CD14-positive monocyte (primary cell): ENCODE results near the gene TRAF3IP3. TPM values are rescaled to one million over a fixed set of nuclear protein-coding genes. Genes with fewer than 3 reads are reported as not detected.

ENCODE experiments used
- DNase-seq, 3 donors: peaks; one replicate each; pipeline ENCODE4 v3.0.0-alpha.2; 2011 to 2022
- H2AFZ ChIP-seq: 2 replicates; pipeline ENCODE4 v1.6.0; 2012; ENCODE audit warnings: mild to moderate bottlenecking, low read depth, low read length, inconsistent platforms; ENCODE audit not compliant: insufficient read depth, poor library complexity, severe bottlenecking
- H3K27ac ChIP-seq, 2 donors: 1 replicate in 1 of 2; 2 replicates in 1 of 2; pipeline ENCODE4 v1.5.1; 2012 to 2013; ENCODE audit warnings: low read length in 2 of 2, control low read depth in 1 of 2, inconsistent platforms in 1 of 2, low read depth in 1 of 2, mild to moderate bottlenecking in 1 of 2
- H3K27me3 ChIP-seq, 2 donors: one replicate each; pipeline versions ENCODE4 v1.6.0 to v1.6.1; 2011 to 2013; ENCODE audit warnings: low read length in 2 of 2; ENCODE audit not compliant: control insufficient read depth in 2 of 2, insufficient read depth in 2 of 2
- H3K36me3 ChIP-seq, 2 donors: replicated peaks in 1 of 2; 1 replicate in 1 of 2; 2 replicates in 1 of 2; pipeline versions ENCODE4 v1.5.1 to v1.6.1; 2012 to 2013; ENCODE audit warnings: low read length in 2 of 2, control low read depth in 1 of 2, inconsistent platforms in 1 of 2, mild to moderate bottlenecking in 1 of 2; ENCODE audit not compliant: insufficient read depth in 2 of 2, control insufficient read depth in 1 of 2
- H3K4me1 ChIP-seq, 2 donors: 1 replicate in 1 of 2; 2 replicates in 1 of 2; pipeline versions ENCODE4 v1.5.1 to v1.6.1; 2012 to 2013; ENCODE audit warnings: low read length in 2 of 2, control low read depth in 1 of 2, inconsistent platforms in 1 of 2, mild to moderate bottlenecking in 1 of 2, moderate library complexity in 1 of 2; ENCODE audit not compliant: insufficient read depth in 2 of 2, control insufficient read depth in 1 of 2
- H3K4me2 ChIP-seq: replicated peaks from 2 replicates; pipeline ENCODE3; 2012; ENCODE audit warnings: low read length, moderate library complexity, mild to moderate bottlenecking; ENCODE audit not compliant: poor library complexity, severe bottlenecking; ENCODE audit errors: extremely low read depth
- H3K4me3 ChIP-seq, 3 experiments: fragments of 200-600 bp in 1 of 3; sonication (generic) in 1 of 3; replicated peaks in 1 of 3; 1 replicate in 2 of 3; 2 replicates in 1 of 3; pipeline ENCODE4 v1.5.1; 2011 to 2013; ENCODE audit warnings: low read length in 3 of 3, mild to moderate bottlenecking in 3 of 3, control low read depth in 2 of 3, low read depth in 2 of 3, inconsistent platforms in 1 of 3, moderate library complexity in 1 of 3
- H3K79me2 ChIP-seq: 2 replicates; pipeline ENCODE4 v1.6.0; 2012; ENCODE audit warnings: mild to moderate bottlenecking, control low read depth, inconsistent platforms, low read length, moderate library complexity; ENCODE audit not compliant: insufficient read depth
- H3K9ac ChIP-seq: 2 replicates; pipeline ENCODE4 v1.6.0; 2017; ENCODE audit warnings: low read length, mild to moderate bottlenecking; ENCODE audit not compliant: insufficient read depth, poor library complexity, severe bottlenecking
- H3K9me3 ChIP-seq, 2 donors: replicated peaks in 1 of 2; 1 replicate in 1 of 2; 2 replicates in 1 of 2; pipeline versions ENCODE4 v1.5.1 to v1.6.1; 2012 to 2013; ENCODE audit warnings: low read length in 2 of 2, control low read depth in 1 of 2; ENCODE audit not compliant: control insufficient read depth in 1 of 2, insufficient read depth in 1 of 2
- H4K20me1 ChIP-seq: 2 replicates; pipeline ENCODE4 v1.6.0; 2012; ENCODE audit warnings: mild to moderate bottlenecking, low read length, control low read depth, moderate library complexity; ENCODE audit not compliant: insufficient read depth
- H3K27ac Mint-ChIP-seq, 7 donors: one replicate each; pipeline ENCODE4 v1.8.0; 2020; ENCODE audit warnings: mild to moderate bottlenecking in 7 of 7, mixed read lengths in 7 of 7, moderate library complexity in 6 of 7, inconsistent platforms in 2 of 7
- H3K27me3 Mint-ChIP-seq, 3 donors: one replicate each; pipeline ENCODE4 v1.8.0; 2021 to 2022; ENCODE audit warnings: low read depth in 3 of 3, mild to moderate bottlenecking in 3 of 3, mixed read lengths in 3 of 3, moderate library complexity in 3 of 3, inconsistent platforms in 1 of 3
- H3K36me3 Mint-ChIP-seq, 2 donors: one replicate each; pipeline ENCODE4 v1.8.0; 2020; ENCODE audit warnings: mixed read lengths in 2 of 2, inconsistent platforms in 1 of 2, mild to moderate bottlenecking in 1 of 2
- H3K4me1 Mint-ChIP-seq: one replicate; pipeline ENCODE4 v1.8.0; 2020; ENCODE audit warnings: mild to moderate bottlenecking, mixed read lengths
- H3K4me3 Mint-ChIP-seq, 2 donors: one replicate each; pipeline ENCODE4 v1.8.0; 2020; ENCODE audit warnings: mild to moderate bottlenecking in 2 of 2, mixed read lengths in 2 of 2, moderate library complexity in 1 of 2
- H3K9me3 Mint-ChIP-seq, 7 donors: one replicate each; pipeline ENCODE4 v1.8.0; 2020 to 2022; ENCODE audit warnings: mixed read lengths in 7 of 7, mild to moderate bottlenecking in 6 of 7, moderate library complexity in 6 of 7, inconsistent platforms in 2 of 7
- WGBS: methylation state at CpG from one replicate; pipeline ENCODE4 v1.1.5; 2013; ENCODE audit warnings: missing lambda C conversion rate; ENCODE audit not compliant: insufficient coverage; 5-methylcytosine and 5-hydroxymethylcytosine counted together
- intact Hi-C, 2 donors: fragments of 100-400 bp; cut with micrococcal nuclease; formaldehyde crosslinking; loops; one replicate each; pipeline versions ENCODE4 v1.15.0 to v1.15.1; 2023
- polyA plus RNA-seq, 3 donors: library from polyadenylated mRNA; depleted of rRNA in 1 of 3; unstranded in 2 of 3; stranded (reverse) in 1 of 3; fragments of 300-500 nt in 2 of 3; fragments of >200 nt in 1 of 3; fragmentation: Illumina TruSeq in 2 of 3; gene quantifications; 1 replicate in 2 of 3; 2 replicates in 1 of 3; pipeline ENCODE4 v1.2.3, GENCODE V29; 2012 to 2021
- TF ChIP-seq, protein P1 (sequence below): fragments of 200-600 bp; IDR thresholded peaks from one replicate; pipeline ENCODE4 v1.8.0; 2022; ENCODE audit warnings: antibody characterized with exemption, mild to moderate bottlenecking

The TRAF3IP3 gene
- polyA plus RNA-seq, 3 donors, result 89.3 to 266 (median 111) TPM

GRCh38 chr1:209815490-209815889 is 59.6 kb downstream of the TRAF3IP3 start:
- TF ChIP-seq, protein P1, sequence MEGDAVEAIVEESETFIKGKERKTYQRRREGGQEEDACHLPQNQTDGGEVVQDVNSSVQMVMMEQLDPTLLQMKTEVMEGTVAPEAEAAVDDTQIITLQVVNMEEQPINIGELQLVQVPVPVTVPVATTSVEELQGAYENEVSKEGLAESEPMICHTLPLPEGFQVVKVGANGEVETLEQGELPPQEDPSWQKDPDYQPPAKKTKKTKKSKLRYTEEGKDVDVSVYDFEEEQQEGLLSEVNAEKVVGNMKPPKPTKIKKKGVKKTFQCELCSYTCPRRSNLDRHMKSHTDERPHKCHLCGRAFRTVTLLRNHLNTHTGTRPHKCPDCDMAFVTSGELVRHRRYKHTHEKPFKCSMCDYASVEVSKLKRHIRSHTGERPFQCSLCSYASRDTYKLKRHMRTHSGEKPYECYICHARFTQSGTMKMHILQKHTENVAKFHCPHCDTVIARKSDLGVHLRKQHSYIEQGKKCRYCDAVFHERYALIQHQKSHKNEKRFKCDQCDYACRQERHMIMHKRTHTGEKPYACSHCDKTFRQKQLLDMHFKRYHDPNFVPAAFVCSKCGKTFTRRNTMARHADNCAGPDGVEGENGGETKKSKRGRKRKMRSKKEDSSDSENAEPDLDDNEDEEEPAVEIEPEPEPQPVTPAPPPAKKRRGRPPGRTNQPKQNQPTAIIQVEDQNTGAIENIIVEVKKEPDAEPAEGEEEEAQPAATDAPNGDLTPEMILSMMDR, result no peak
- Histone ChIP-seq H3K27me3 (peaks cover 4 to 5% of the 10 kb centered on the region in 2 donors), H3K27ac (no peak overlapping the region), H3K4me3 (no peak overlapping the region), H4K20me1 (no peaks in the 10 kb centered on the region), H2AFZ (no peak overlapping the region), H3K4me2 (no peak overlapping the region), H3K9me3 (no peaks in the 10 kb centered on the region), H3K79me2 (no peaks in the 10 kb centered on the region), H3K4me1 (no peaks in the 10 kb centered on the region), H3K36me3 (no peaks in the 10 kb centered on the region), H3K9ac (no peak overlapping the region)
- intact Hi-C loops, result no loop called here
- no peaks in the 10 kb centered on the region for H3K36me3 Mint-ChIP-seq
- H3K4me3 Mint-ChIP-seq, result no peak overlapping the region
- peaks cover 2% of the 10 kb centered on the region for H3K4me1 Mint-ChIP-seq
- no peak for DNase-seq
- no peak overlapping the region for H3K27ac Mint-ChIP-seq
- H3K27me3 Mint-ChIP-seq, result peaks cover 2 to 9% (median 5%) of the 10 kb centered on the region in 3 donors
- H3K9me3 Mint-ChIP-seq, result no peaks in the 10 kb centered on the region
- WGBS, result 74% methylated on average over 3 of the region's 3 CpGs

DNA sequence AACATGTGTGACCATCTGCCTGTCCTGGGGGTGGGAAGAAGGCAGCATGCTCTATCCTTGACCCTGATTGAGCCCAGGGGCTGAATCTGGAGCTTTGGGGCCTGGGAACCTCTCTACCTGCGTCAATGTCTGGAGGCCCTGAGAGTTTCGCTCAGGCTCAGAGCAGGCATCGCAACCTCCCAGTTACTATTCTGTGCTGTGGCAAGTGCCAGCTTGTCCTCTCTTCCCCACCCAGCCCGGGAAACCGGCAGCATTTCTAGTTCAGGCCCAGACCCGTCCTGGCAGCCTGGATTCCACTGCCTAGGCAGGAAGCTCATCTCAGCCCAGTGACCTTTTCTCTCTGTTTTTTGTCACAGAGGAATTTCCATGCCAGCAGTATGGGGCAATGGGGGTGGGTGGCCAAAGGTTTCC is 60.1 kb downstream of the TRAF3IP3 start:
- Mint-ChIP-seq H3K27ac (no peak overlapping the region), H3K4me1 (peaks cover 2% of the 10 kb centered on the region), H3K4me3 (peak overlapping the region in 1 of 2 donors; percentile 58), H3K9me3 (no peaks in the 10 kb centered on the region), H3K36me3 (no peaks in the 10 kb centered on the region), H3K27me3 (peaks cover 3 to 12% (median 6%) of the 10 kb centered on the region in 3 donors)
- Histone ChIP-seq H3K9me3 (no peaks in the 10 kb centered on the region), H3K27me3 (peaks cover 4 to 7% of the 10 kb centered on the region in 2 donors), H3K27ac (no peak overlapping the region), H2AFZ (no peak overlapping the region), H3K4me1 (no peaks in the 10 kb centered on the region), H4K20me1 (no peaks in the 10 kb centered on the region), H3K36me3 (no peaks in the 10 kb centered on the region), H3K9ac (no peak overlapping the region), H3K4me3 (no peak overlapping the region), H3K4me2 (no peak overlapping the region), H3K79me2 (no peaks in the 10 kb centered on the region)
- WGBS, result 92% methylated on average over 6 of the region's 6 CpGs
- TF ChIP-seq, protein P1, result no peak
- no peak for DNase-seq
- intact Hi-C loops, result no loop called here
